ENCODE measurements around the gene RBP2. TPM values are rescaled to one million over a fixed set of nuclear protein-coding genes. Genes with fewer than 3 reads are reported as not detected.

RBP2 gene
- total and polyA plus RNA-seq, 4 donors: 0.79 TPM; not detected in 3

DNA sequence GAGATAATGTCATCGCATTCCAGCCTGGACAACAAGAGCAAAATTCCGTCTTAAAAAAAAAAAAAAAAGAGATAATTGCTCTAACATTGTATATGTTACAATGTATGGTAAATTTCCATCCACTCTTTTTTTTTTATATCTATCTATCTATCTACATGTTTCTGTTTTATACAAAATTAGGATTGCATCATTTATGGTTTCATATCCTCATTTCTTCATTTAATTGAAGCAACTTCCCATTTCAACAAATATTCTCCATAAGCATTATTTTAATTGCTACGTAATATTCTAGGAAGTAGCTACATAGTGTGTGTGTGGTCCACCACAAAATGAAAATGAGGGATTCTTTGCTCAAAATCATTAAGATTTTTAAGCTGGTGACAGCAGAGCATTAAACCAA, 44.8 kb upstream of the RBP2 start:
- H3K27ac ChIP-seq (ENCODE audit: low read depth in 1 of 2, low read length in 2 of 2): no peak overlapping the region
- no peaks in the 10 kb centered on the region for H3K4me1 ChIP-seq (ENCODE audit: control insufficient read depth in 4 of 4, insufficient read depth in 4 of 4, low read length in 3 of 4)
- WGBS: 87% methylated on average over 3 of the region's 3 CpGs
- H3K9ac ChIP-seq (ENCODE audit: low read depth in 1 of 2, low read length in 2 of 2): no peak overlapping the region
- no peaks in the 10 kb centered on the region for H3K27me3 ChIP-seq (ENCODE audit: control insufficient read depth in 4 of 4, insufficient read depth in 4 of 4, low read length in 3 of 4)
- H3K9me3 ChIP-seq (ENCODE audit: control insufficient read depth in 4 of 4, low read length in 3 of 4): no peaks in the 10 kb centered on the region
- H3K36me3 ChIP-seq (ENCODE audit: control insufficient read depth in 4 of 4, insufficient read depth in 3 of 4, low read depth in 1 of 4, low read length in 3 of 4): no peaks in the 10 kb centered on the region
- no peak overlapping the region for H3K4me3 ChIP-seq (ENCODE audit: low read depth in 1 of 3, low read length in 3 of 3)
- no peak for DNase-seq (ENCODE audit: low spot score)
- TF ChIP-seq, protein P1, sequence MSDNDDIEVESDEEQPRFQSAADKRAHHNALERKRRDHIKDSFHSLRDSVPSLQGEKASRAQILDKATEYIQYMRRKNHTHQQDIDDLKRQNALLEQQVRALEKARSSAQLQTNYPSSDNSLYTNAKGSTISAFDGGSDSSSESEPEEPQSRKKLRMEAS (IDR thresholded peaks at IDR 0.05): no peak
- TF ChIP-seq TAF1 (conservative IDR thresholded peaks at IDR 0.05) (no peak), RAD21 (IDR thresholded peaks at IDR 0.05) (no peak), YY1 (IDR thresholded peaks at IDR 0.05) (no peak), JUND (IDR thresholded peaks at IDR 0.05) (no peak), SP1 (IDR thresholded peaks at IDR 0.05) (no peak), RXRA (IDR thresholded peaks at IDR 0.05) (no peak), HNF4A (conservative IDR thresholded peaks at IDR 0.05) (no peak), EGR1 (IDR thresholded peaks at IDR 0.05; ENCODE audit: low read depth in 2 of 2) (no peak), FOXA1 (IDR thresholded peaks at IDR 0.05) (no peak), GABPA (IDR thresholded peaks at IDR 0.05 in 1 of 2, conservative IDR thresholded peaks at IDR 0.05 in 1 of 2) (no peak), HNF4G (IDR thresholded peaks at IDR 0.05) (no peak), FOXA2 (IDR thresholded peaks at IDR 0.05) (no peak), NR2F2 (IDR thresholded peaks at IDR 0.05) (no peak)
- TF ChIP-seq, protein P2, sequence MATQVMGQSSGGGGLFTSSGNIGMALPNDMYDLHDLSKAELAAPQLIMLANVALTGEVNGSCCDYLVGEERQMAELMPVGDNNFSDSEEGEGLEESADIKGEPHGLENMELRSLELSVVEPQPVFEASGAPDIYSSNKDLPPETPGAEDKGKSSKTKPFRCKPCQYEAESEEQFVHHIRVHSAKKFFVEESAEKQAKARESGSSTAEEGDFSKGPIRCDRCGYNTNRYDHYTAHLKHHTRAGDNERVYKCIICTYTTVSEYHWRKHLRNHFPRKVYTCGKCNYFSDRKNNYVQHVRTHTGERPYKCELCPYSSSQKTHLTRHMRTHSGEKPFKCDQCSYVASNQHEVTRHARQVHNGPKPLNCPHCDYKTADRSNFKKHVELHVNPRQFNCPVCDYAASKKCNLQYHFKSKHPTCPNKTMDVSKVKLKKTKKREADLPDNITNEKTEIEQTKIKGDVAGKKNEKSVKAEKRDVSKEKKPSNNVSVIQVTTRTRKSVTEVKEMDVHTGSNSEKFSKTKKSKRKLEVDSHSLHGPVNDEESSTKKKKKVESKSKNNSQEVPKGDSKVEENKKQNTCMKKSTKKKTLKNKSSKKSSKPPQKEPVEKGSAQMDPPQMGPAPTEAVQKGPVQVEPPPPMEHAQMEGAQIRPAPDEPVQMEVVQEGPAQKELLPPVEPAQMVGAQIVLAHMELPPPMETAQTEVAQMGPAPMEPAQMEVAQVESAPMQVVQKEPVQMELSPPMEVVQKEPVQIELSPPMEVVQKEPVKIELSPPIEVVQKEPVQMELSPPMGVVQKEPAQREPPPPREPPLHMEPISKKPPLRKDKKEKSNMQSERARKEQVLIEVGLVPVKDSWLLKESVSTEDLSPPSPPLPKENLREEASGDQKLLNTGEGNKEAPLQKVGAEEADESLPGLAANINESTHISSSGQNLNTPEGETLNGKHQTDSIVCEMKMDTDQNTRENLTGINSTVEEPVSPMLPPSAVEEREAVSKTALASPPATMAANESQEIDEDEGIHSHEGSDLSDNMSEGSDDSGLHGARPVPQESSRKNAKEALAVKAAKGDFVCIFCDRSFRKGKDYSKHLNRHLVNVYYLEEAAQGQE (IDR thresholded peaks at IDR 0.05): no peak
- TF ChIP-seq, protein P3, sequence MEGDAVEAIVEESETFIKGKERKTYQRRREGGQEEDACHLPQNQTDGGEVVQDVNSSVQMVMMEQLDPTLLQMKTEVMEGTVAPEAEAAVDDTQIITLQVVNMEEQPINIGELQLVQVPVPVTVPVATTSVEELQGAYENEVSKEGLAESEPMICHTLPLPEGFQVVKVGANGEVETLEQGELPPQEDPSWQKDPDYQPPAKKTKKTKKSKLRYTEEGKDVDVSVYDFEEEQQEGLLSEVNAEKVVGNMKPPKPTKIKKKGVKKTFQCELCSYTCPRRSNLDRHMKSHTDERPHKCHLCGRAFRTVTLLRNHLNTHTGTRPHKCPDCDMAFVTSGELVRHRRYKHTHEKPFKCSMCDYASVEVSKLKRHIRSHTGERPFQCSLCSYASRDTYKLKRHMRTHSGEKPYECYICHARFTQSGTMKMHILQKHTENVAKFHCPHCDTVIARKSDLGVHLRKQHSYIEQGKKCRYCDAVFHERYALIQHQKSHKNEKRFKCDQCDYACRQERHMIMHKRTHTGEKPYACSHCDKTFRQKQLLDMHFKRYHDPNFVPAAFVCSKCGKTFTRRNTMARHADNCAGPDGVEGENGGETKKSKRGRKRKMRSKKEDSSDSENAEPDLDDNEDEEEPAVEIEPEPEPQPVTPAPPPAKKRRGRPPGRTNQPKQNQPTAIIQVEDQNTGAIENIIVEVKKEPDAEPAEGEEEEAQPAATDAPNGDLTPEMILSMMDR (IDR thresholded peaks at IDR 0.05; ENCODE audit: low read depth, low read length, missing input control): no peak
- TF ChIP-seq, protein P4, sequence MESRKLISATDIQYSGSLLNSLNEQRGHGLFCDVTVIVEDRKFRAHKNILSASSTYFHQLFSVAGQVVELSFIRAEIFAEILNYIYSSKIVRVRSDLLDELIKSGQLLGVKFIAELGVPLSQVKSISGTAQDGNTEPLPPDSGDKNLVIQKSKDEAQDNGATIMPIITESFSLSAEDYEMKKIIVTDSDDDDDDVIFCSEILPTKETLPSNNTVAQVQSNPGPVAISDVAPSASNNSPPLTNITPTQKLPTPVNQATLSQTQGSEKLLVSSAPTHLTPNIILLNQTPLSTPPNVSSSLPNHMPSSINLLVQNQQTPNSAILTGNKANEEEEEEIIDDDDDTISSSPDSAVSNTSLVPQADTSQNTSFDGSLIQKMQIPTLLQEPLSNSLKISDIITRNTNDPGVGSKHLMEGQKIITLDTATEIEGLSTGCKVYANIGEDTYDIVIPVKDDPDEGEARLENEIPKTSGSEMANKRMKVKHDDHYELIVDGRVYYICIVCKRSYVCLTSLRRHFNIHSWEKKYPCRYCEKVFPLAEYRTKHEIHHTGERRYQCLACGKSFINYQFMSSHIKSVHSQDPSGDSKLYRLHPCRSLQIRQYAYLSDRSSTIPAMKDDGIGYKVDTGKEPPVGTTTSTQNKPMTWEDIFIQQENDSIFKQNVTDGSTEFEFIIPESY (IDR thresholded peaks at IDR 0.05): no peak
- TF ChIP-seq, protein P5, sequence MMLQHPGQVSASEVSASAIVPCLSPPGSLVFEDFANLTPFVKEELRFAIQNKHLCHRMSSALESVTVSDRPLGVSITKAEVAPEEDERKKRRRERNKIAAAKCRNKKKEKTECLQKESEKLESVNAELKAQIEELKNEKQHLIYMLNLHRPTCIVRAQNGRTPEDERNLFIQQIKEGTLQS (IDR thresholded peaks at IDR 0.05): no peak
